Measurements from ENCODE around the gene FLRT1. TPM values are rescaled to one million over a fixed set of nuclear protein-coding genes. Genes with fewer than 3 reads are reported as not detected.

The FLRT1 gene
- total RNA-seq, 1 donor from 2014 or later: 3.7 TPM

GRCh38 chr11:63993993-63994392 lies 41.7 kb upstream of the FLRT1 start:
- TF ChIP-seq CTCF (IDR thresholded peaks at IDR 0.05; ENCODE audit: partially characterized antibody, unreplicated experiment): no peak
- Mint-ChIP-seq H3K9me3 (ENCODE audit: unreplicated experiment) (peaks cover 7% of the 10 kb centered on the region), H3K36me3 (ENCODE audit: unreplicated experiment) (no peaks in the 10 kb centered on the region), H3K4me1 (ENCODE audit: low read depth, unreplicated experiment) (peaks cover 10% of the 10 kb centered on the region), H3K4me3 (ENCODE audit: unreplicated experiment) (no peak overlapping the region), H3K27me3 (ENCODE audit: unreplicated experiment) (peaks cover 9% of the 10 kb centered on the region), H3K27ac (ENCODE audit: unreplicated experiment) (no peak overlapping the region)
- DNase-seq: no peak

DNA sequence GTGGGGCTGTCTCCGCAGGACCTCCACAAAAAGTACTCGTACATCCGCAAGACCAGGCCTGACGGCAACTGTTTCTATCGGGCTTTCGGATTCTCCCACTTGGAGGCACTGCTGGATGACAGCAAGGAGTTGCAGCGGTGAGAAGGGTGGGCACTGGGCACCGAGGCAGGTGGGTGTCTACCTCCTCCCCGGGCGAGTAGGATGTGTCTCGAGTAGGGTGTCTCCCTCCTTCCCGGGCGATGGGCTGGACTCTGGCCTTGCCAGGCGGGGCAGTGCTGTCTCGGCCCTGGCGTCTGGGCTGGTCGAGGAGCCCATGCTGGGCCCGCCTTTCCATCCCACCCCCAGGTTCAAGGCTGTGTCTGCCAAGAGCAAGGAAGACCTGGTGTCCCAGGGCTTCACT lies 39.2 kb upstream of the FLRT1 start:
- DNase-seq: no peak
- Mint-ChIP-seq H3K4me1 (ENCODE audit: low read depth, unreplicated experiment) (peaks cover 8% of the 10 kb centered on the region), H3K27me3 (ENCODE audit: unreplicated experiment) (peaks cover 12% of the 10 kb centered on the region), H3K9me3 (ENCODE audit: unreplicated experiment) (peaks cover 5% of the 10 kb centered on the region), H3K27ac (ENCODE audit: unreplicated experiment) (no peak overlapping the region), H3K4me3 (ENCODE audit: unreplicated experiment) (no peak overlapping the region), H3K36me3 (ENCODE audit: unreplicated experiment) (no peaks in the 10 kb centered on the region)
- no peak for TF ChIP-seq CTCF (IDR thresholded peaks at IDR 0.05; ENCODE audit: partially characterized antibody, unreplicated experiment)

- H3K36me3 Mint-ChIP-seq (ENCODE audit: unreplicated experiment): no peaks in the 10 kb centered on the region
- H3K4me1 Mint-ChIP-seq (ENCODE audit: low read depth, unreplicated experiment): peaks cover 12% of the 10 kb centered on the region
- H3K9me3 Mint-ChIP-seq (ENCODE audit: unreplicated experiment): peaks cover 5% of the 10 kb centered on the region
- peaks cover 15% of the 10 kb centered on the region for H3K27me3 Mint-ChIP-seq (ENCODE audit: unreplicated experiment)
- H3K27ac Mint-ChIP-seq (ENCODE audit: unreplicated experiment): no peak overlapping the region
- no peak overlapping the region for H3K4me3 Mint-ChIP-seq (ENCODE audit: unreplicated experiment)
- no peak for DNase-seq
- TF ChIP-seq CTCF (IDR thresholded peaks at IDR 0.05; ENCODE audit: partially characterized antibody, unreplicated experiment): no peak
Measured at GRCh38 chr11:63997104-63997700, 38.5 kb upstream of the FLRT1 start.

GRCh38 chr11:63997801-63998337 lies 37.9 kb upstream of the FLRT1 start:
- H3K9me3 Mint-ChIP-seq (ENCODE audit: unreplicated experiment): peaks cover 5% of the 10 kb centered on the region

More at GRCh38 chr11:63997801-63998337, 37.9 kb upstream of the FLRT1 start:
- Mint-ChIP-seq H3K4me1 (ENCODE audit: low read depth, unreplicated experiment) (peaks cover 12% of the 10 kb centered on the region), H3K4me3 (ENCODE audit: unreplicated experiment) (no peak overlapping the region), H3K27me3 (ENCODE audit: unreplicated experiment) (peaks cover 15% of the 10 kb centered on the region), H3K27ac (ENCODE audit: unreplicated experiment) (no peak overlapping the region), H3K36me3 (ENCODE audit: unreplicated experiment) (no peaks in the 10 kb centered on the region)
- TF ChIP-seq CTCF (IDR thresholded peaks at IDR 0.05; ENCODE audit: partially characterized antibody, unreplicated experiment): no peak
- no peak for DNase-seq

Measured in glutamatergic neuron (in vitro differentiated cells).